NCI-H187 (cell line): ENCODE measurements around the gene ARHGAP18.
A peak's percentile ranks its signal among the peaks of the same experiment; 100 is the strongest.

Experiments
- DNase-seq, 2 experiments: peaks; one replicate each; lab custom pipeline; 2025; lab: John Stamatoyannopoulos, UW

The ARHGAP18 gene

GRCh38 chr6:129709769-129710449, at the start of gene ARHGAP18:
Gene ARHGAP18, minus strand, starts transcription at chr6:129710177. Its CDS starts 41 bp downstream, at chr6:129710136.
- peak; percentile 27 to 56 for DNase-seq

GRCh38 chr6:129755787-129756186, 45.8 kb upstream of the ARHGAP18 start:
- DNase-seq: no peak

GRCh38 chr6:129754750-129755149, 44.8 kb upstream of the ARHGAP18 start:
- no peak for DNase-seq

- no peak for DNase-seq
These were observed 43.4 kb upstream of the ARHGAP18 start for GRCh38 chr6:129753422-129753821.

- no peak for DNase-seq
These were observed 41.4 kb upstream of the ARHGAP18 start for GRCh38 chr6:129751384-129751783.

GRCh38 chr6:129750360-129750759, 40.4 kb upstream of the ARHGAP18 start:
- DNase-seq: no peak

- DNase-seq: no peak
These were observed 39.8 kb upstream of the ARHGAP18 start for GRCh38 chr6:129749749-129750120.

GRCh38 chr6:129748901-129749748, 39.1 kb upstream of the ARHGAP18 start:
- DNase-seq: no peak

- no peak for DNase-seq
These were observed 38.4 kb upstream of the ARHGAP18 start for GRCh38 chr6:129748212-129748900.

GRCh38 chr6:129747588-129748112, 37.7 kb upstream of the ARHGAP18 start:
- DNase-seq: no peak

GRCh38 chr6:129744880-129745237, 34.9 kb upstream of the ARHGAP18 start:
- no peak for DNase-seq

- DNase-seq: no peak
These were observed 34.4 kb upstream of the ARHGAP18 start for GRCh38 chr6:129744201-129744879.

- DNase-seq: no peak
These were observed 30.0 kb upstream of the ARHGAP18 start for GRCh38 chr6:129740013-129740412.

GRCh38 chr6:129736105-129736504, 26.1 kb upstream of the ARHGAP18 start:
- DNase-seq: no peak

GRCh38 chr6:129733290-129733689, 23.3 kb upstream of the ARHGAP18 start:
- no peak for DNase-seq

GRCh38 chr6:129732542-129732941, 22.6 kb upstream of the ARHGAP18 start:
- DNase-seq: no peak

- DNase-seq: no peak
These were observed 22.1 kb upstream of the ARHGAP18 start for GRCh38 chr6:129732034-129732433.

- no peak for DNase-seq
These were observed 21.5 kb upstream of the ARHGAP18 start for GRCh38 chr6:129731428-129731827.

GRCh38 chr6:129730477-129731165, 20.6 kb upstream of the ARHGAP18 start:
- DNase-seq: no peak

- no peak for DNase-seq
These were observed 16.7 kb upstream of the ARHGAP18 start for GRCh38 chr6:129726650-129727049.

- DNase-seq: no peak
These were observed 15.4 kb upstream of the ARHGAP18 start for GRCh38 chr6:129725341-129725740.
